OCI-LY3 (cell line): ENCODE measurements around the gene PCDH12.

Experiments
- CTCF ChIP-seq: fragments of 200-600, 300-600 bp; sonication (generic); IDR thresholded peaks from 2 replicates; pipeline ENCODE4 v1.5.1; 2014; ENCODE audit warnings: antibody characterized with exemption, low read length, low read depth
- EZH2phosphoT487 ChIP-seq: fragments of 200-600 bp; shearing (Covaris generic); IDR thresholded peaks from 2 replicates; pipeline ENCODE4 v1.6.1; 2018; ENCODE audit warnings: antibody characterized with exemption, mixed run types, low read depth

DNA sequence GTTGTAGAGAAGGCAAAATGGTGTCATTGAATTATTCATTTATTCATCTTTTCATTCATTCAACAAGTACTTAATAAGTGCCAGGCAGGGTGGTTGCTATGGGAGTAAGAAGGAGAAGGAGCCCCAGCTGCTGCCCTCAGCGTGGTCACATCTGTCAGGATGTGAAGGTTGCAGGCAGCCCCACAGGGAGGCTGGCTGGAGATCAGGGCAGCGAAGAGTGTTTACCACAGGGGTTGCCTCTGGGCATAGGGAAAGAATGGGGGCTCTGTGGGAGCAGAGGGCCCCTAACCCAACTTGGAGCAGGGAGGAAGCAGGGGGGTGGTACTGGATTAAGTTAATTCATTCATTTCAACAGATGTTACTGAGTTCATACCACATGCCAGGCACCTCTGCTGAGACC lies 6.0 kb downstream of the PCDH12 start:
- TF ChIP-seq CTCF, result no peak
- no peak for TF ChIP-seq EZH2phosphoT487
